Retinal pigment epithelial cell (primary cell): ENCODE measurements around the gene ERBB4.

Experiments
- DNase-seq: peaks from one replicate; pipeline ENCODE4 v3.0.0-alpha.2; 2010; ENCODE audit warnings: low read depth
- H3K4me3 ChIP-seq: 2 replicates; pipeline ENCODE4 v1.5.1; 2011; ENCODE audit warnings: mild to moderate bottlenecking, low read length, control low read depth, moderate library complexity
- CTCF ChIP-seq: conservative IDR thresholded peaks from 2 replicates; pipeline ENCODE4 v1.5.1; 2011; ENCODE audit warnings: low read depth, low read length, control low read depth, inconsistent platforms

ERBB4 gene

DNA sequence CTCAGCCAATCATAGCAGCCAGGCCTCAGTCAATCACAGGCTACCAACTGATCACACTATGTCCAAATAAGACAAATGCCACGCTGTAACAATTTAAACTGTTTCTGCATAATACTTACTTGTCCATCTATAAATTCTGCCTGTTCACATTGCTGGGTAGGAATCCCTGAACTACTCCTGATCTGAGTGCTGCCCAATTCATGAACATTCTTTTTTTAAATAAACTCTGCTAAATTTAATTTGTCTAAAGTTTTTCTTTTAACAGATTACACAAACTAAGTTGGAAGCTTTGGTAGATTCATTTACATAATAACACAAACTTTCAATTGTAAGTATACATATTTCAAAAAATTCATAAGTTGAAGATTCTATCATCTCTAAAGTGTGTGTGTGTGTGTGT is 583.0 kb downstream of the ERBB4 start:
- no peak for TF ChIP-seq CTCF
- no peak overlapping the region for H3K4me3 ChIP-seq
- DNase-seq: no peak

DNA sequence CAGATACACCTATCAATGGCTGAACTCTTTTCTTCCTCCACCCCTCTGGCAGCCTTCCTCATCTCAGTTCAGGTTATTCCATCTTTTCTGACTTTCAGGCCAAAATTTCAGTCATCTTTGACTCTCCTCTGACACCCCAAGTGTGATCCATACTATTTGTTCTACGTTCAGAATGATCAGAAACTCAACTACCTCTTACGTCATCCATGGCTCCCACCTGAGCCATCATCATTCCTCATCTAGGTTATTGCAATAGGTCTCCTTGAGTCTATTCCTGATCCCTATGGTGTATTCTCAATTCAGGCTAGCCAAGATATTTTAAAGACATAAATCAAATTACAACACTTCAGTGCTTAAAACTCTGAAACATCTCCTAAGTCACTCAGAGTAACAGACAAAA is 589.7 kb downstream of the ERBB4 start:
- no peak for DNase-seq
- no peak for TF ChIP-seq CTCF
- H3K4me3 ChIP-seq: no peak overlapping the region

GRCh38 chr2:211946960-211947359 is 591.6 kb downstream of the ERBB4 start:
- no peak overlapping the region for H3K4me3 ChIP-seq
- TF ChIP-seq CTCF: no peak
- DNase-seq: no peak

DNA sequence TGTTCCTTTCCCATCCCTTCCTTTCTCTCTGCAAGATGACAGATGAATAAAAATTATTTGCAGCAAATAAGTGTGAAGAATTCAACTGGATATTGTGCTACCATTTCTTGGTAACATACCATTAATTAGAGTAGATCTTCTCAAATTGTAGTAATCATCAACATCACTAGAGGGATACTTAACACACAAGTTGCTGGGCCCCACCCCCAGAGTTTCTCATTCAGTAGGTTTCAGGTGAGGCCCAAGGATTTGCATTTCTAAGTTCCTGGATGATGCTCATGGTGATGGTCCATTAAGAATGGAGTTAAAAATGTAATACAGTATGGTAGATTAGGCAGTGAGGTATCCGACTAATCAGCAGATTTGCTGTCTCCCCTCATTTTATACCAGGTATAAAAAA is 594.0 kb downstream of the ERBB4 start:
- no peak for TF ChIP-seq CTCF
- no peak overlapping the region for H3K4me3 ChIP-seq
- no peak for DNase-seq

GRCh38 chr2:211942153-211942552 is 596.4 kb downstream of the ERBB4 start:
- DNase-seq: no peak
- no peak overlapping the region for H3K4me3 ChIP-seq
- TF ChIP-seq CTCF: no peak

GRCh38 chr2:211941216-211941747 is 597.3 kb downstream of the ERBB4 start:
- H3K4me3 ChIP-seq: no peak overlapping the region
- no peak for DNase-seq
- no peak for TF ChIP-seq CTCF

- no peak for TF ChIP-seq CTCF
- DNase-seq: no peak
- H3K4me3 ChIP-seq: no peak overlapping the region
Observed at GRCh38 chr2:211939177-211939576, 599.4 kb downstream of the ERBB4 start.
